ENCODE data around the gene LRIG1. TPM values are rescaled to one million over a fixed set of nuclear protein-coding genes. Genes with fewer than 3 reads are reported as not detected.

The LRIG1 gene
- total RNA-seq, 1 donor from 2014 or later: 169 TPM

DNA sequence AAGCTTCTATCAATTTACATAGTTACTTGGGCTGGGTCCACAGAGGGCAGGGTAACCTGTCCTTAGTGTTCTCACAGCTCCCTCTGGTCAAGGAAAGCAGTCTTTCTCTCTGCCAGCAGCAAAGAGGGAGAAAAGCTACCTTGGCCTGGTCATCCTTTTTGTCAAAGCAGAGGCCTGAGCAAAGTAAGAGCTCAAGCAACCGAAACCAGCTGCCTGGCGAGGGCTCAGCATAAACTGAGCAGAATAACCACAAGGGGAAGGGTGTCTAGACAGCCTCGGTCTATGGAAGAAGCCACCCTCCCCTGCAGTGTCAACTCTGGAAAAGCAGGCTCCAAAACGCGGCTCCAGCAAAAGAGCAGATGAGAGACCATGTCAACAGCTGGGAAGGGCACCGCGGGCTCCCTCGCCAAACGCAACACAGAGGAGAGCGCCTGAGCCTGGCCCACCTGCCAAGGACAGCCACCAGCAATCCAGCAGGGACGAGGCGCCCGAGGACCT is 17.4 kb downstream of the LRIG1 start:
- Mint-ChIP-seq H3K27ac (peak overlapping the region; percentile 93), H3K4me3 (no peak overlapping the region), H3K4me1 (peaks cover 67% of the 10 kb centered on the region), H3K9me3 (peaks cover 5% of the 10 kb centered on the region), H3K36me3 (peaks cover 24% of the 10 kb centered on the region), H3K27me3 (ENCODE audit: insufficient read depth, low read depth) (no peaks in the 10 kb centered on the region)
- H3K36me3 ChIP-seq: no peaks in the 10 kb centered on the region
- no peak overlapping the region for H3K4me3 ChIP-seq
- peak overlapping the region; percentile 39 for H3K4me2 ChIP-seq
- peaks cover 100% of the 10 kb centered on the region for H4K20me1 ChIP-seq (ENCODE audit: low read depth)
- H3K9ac ChIP-seq: no peak overlapping the region
- no peak overlapping the region for H2AFZ ChIP-seq (replicated peaks)
- DNase-seq (ENCODE audit: low spot score): peak; percentile 38
- peak overlapping the region; percentile 74 for H3K27ac ChIP-seq
- H3K79me2 ChIP-seq (ENCODE audit: low read depth): peaks cover 100% of the 10 kb centered on the region
- no peaks in the 10 kb centered on the region for H3K9me3 ChIP-seq (ENCODE audit: low read depth)
- H3K27me3 ChIP-seq: no peaks in the 10 kb centered on the region
- peaks cover 18% of the 10 kb centered on the region for H3F3A ChIP-seq (ENCODE audit: low read depth)
- H3K4me1 ChIP-seq: peaks cover 90% of the 10 kb centered on the region
- no peak for TF ChIP-seq EZH2phosphoT487 (IDR thresholded peaks at IDR 0.05)
- TF ChIP-seq, protein P1, sequence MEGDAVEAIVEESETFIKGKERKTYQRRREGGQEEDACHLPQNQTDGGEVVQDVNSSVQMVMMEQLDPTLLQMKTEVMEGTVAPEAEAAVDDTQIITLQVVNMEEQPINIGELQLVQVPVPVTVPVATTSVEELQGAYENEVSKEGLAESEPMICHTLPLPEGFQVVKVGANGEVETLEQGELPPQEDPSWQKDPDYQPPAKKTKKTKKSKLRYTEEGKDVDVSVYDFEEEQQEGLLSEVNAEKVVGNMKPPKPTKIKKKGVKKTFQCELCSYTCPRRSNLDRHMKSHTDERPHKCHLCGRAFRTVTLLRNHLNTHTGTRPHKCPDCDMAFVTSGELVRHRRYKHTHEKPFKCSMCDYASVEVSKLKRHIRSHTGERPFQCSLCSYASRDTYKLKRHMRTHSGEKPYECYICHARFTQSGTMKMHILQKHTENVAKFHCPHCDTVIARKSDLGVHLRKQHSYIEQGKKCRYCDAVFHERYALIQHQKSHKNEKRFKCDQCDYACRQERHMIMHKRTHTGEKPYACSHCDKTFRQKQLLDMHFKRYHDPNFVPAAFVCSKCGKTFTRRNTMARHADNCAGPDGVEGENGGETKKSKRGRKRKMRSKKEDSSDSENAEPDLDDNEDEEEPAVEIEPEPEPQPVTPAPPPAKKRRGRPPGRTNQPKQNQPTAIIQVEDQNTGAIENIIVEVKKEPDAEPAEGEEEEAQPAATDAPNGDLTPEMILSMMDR (IDR thresholded peaks at IDR 0.05): no peak
- no peak for TF ChIP-seq EZH2 (IDR thresholded peaks at IDR 0.05)

DNA sequence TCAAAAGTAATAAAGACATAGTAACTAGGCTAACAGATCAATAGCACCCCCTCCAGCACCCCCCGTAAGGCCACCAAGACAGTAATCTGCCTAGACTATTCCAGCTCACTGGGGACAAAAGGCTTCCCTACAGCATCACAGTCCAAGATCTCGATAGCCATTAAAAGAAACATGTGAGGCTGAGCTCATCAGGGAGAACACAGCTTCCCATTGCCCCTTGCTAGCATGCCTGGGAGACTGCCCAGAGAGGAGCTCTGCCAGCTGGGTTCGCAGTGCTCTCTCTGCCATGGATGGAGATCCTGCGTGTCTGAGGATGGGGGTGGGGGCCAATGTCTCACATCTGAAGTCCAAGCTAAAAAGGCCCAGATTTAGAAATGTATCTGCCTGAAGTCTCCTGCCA is 17.8 kb downstream of the LRIG1 start:
- H3F3A ChIP-seq (ENCODE audit: low read depth): peaks cover 18% of the 10 kb centered on the region
- H3K36me3 Mint-ChIP-seq: peaks cover 24% of the 10 kb centered on the region
- no peaks in the 10 kb centered on the region for H3K36me3 ChIP-seq
- H2AFZ ChIP-seq (replicated peaks): no peak overlapping the region
- H3K4me3 Mint-ChIP-seq: no peak overlapping the region
- H3K79me2 ChIP-seq (ENCODE audit: low read depth): peaks cover 100% of the 10 kb centered on the region
- H3K9me3 Mint-ChIP-seq: peaks cover 5% of the 10 kb centered on the region
- no peaks in the 10 kb centered on the region for H3K27me3 Mint-ChIP-seq (ENCODE audit: insufficient read depth, low read depth)
- peak overlapping the region; percentile 39 for H3K4me2 ChIP-seq
- H3K4me1 ChIP-seq: peaks cover 91% of the 10 kb centered on the region
- no peaks in the 10 kb centered on the region for H3K27me3 ChIP-seq
- H3K9ac ChIP-seq: no peak overlapping the region
- H4K20me1 ChIP-seq (ENCODE audit: low read depth): peaks cover 100% of the 10 kb centered on the region
- no peak overlapping the region for H3K4me3 ChIP-seq
- TF ChIP-seq, protein P1 (IDR thresholded peaks at IDR 0.05): no peak
- no peak for TF ChIP-seq EZH2 (IDR thresholded peaks at IDR 0.05)
- no peak for TF ChIP-seq EZH2phosphoT487 (IDR thresholded peaks at IDR 0.05)
- peak overlapping the region; percentile 93 for H3K27ac Mint-ChIP-seq
- peak; percentile 45 for DNase-seq (ENCODE audit: low spot score)
- H3K9me3 ChIP-seq (ENCODE audit: low read depth): no peaks in the 10 kb centered on the region
- H3K4me1 Mint-ChIP-seq: peaks cover 68% of the 10 kb centered on the region
- peak overlapping the region; percentile 74 for H3K27ac ChIP-seq

DNA sequence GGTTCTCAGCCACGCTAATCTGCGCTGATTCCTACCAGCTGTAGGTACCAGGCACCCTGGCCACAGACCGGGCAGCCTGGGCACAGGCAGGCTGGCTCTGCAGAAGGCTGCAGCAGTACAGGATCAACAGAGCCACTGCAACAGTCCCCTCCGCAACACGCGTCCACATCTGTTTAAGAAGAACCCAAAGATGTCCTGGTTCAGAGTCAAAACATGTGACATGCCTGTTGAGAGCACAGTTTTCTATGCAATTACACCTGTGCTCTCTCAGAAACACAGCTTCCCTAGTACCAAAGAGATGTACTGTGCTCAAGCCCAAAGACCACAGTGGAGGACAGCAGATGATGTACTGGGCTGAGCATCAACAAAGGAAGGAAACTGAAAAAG is 18.8 kb downstream of the LRIG1 start:
- Mint-ChIP-seq H3K27ac (peak overlapping the region; percentile 87), H3K36me3 (peaks cover 24% of the 10 kb centered on the region), H3K4me1 (peaks cover 61% of the 10 kb centered on the region), H3K27me3 (ENCODE audit: insufficient read depth, low read depth) (no peaks in the 10 kb centered on the region), H3K4me3 (no peak overlapping the region), H3K9me3 (peaks cover 5% of the 10 kb centered on the region)
- TF ChIP-seq, protein P1 (IDR thresholded peaks at IDR 0.05): no peak
- TF ChIP-seq EZH2 (IDR thresholded peaks at IDR 0.05) (no peak), EZH2phosphoT487 (IDR thresholded peaks at IDR 0.05) (no peak)
- H4K20me1 ChIP-seq (ENCODE audit: low read depth): peaks cover 100% of the 10 kb centered on the region
- H2AFZ ChIP-seq (replicated peaks): no peak overlapping the region
- H3K79me2 ChIP-seq (ENCODE audit: low read depth): peaks cover 100% of the 10 kb centered on the region
- peak overlapping the region; percentile 7 for H3K4me2 ChIP-seq
- H3F3A ChIP-seq (ENCODE audit: low read depth): peaks cover 24% of the 10 kb centered on the region
- DNase-seq (ENCODE audit: low spot score): no peak
- no peak overlapping the region for H3K27ac ChIP-seq
- no peaks in the 10 kb centered on the region for H3K9me3 ChIP-seq (ENCODE audit: low read depth)
- peaks cover 91% of the 10 kb centered on the region for H3K4me1 ChIP-seq
- no peaks in the 10 kb centered on the region for H3K27me3 ChIP-seq
- H3K9ac ChIP-seq: no peak overlapping the region
- no peak overlapping the region for H3K4me3 ChIP-seq
- no peaks in the 10 kb centered on the region for H3K36me3 ChIP-seq

All from neural progenitor cell (in vitro differentiated cells).